ENCODE data around the gene B4GALNT2. TPM values are rescaled to one million over a fixed set of nuclear protein-coding genes. Genes with fewer than 3 reads are reported as not detected.

The B4GALNT2 gene
- total and polyA plus RNA-seq, 2 donors (not counting 1 experiment from before 2014, with no cell fraction given) = 0.12 TPM; not detected in 1

DNA sequence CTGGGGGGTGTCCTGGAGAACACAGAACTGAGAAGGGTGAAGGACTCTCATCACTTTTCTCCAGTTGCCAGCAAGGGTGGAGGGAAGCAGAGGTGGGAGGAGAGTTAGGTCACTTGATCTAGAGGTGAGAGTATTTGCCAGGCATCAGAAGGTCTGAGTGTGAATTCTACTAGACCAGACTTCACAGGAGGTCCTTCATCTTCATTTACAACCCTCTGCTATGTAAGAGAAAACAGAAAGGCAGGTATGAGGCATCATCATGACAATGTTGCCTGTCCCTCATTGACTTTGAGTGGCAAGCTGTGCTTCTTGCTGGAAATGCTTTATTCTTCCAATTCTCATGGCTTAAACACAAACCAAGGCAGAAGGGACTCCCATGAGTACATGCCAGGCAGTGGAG, 45.9 kb upstream of the B4GALNT2 start:
- DNase-seq = no peak
- no peak for ATAC-seq (ENCODE audit: low read depth)
- Mint-ChIP-seq H3K4me1 (no peaks in the 10 kb centered on the region), H3K27me3 (peaks cover 46% of the 10 kb centered on the region), H3K27ac (no peak overlapping the region), H3K9me3 (ENCODE audit: insufficient read depth) (no peaks in the 10 kb centered on the region), H3K4me3 (no peak overlapping the region)
- Histone ChIP-seq H3K9ac (ENCODE audit: low read length) (no peak overlapping the region), H3K4me2 (replicated peaks; ENCODE audit: low read depth, low read length, poor library complexity, severe bottlenecking) (no peak overlapping the region), H4K20me1 (ENCODE audit: control insufficient read depth, insufficient read depth, low read length, poor library complexity, severe bottlenecking) (no peaks in the 10 kb centered on the region), H3K79me2 (ENCODE audit: control insufficient read depth, insufficient read depth, low read length) (no peaks in the 10 kb centered on the region), H2AFZ (ENCODE audit: insufficient read depth, low read depth, low read length, poor library complexity, severe bottlenecking) (no peak overlapping the region), H3K36me3 (replicated peaks in 1 of 2; ENCODE audit: control extremely low read depth in 1 of 2, control insufficient read depth in 1 of 2, extremely low read depth in 1 of 2, insufficient read depth in 2 of 2, low read length in 1 of 2) (no peaks in the 10 kb centered on the region), H3K27ac (ENCODE audit: low read length in 2 of 2) (no peak overlapping the region), H3K4me3 (ENCODE audit: control extremely low read depth in 1 of 5, extremely low read depth in 1 of 5, insufficient read depth in 1 of 5, low read depth in 2 of 5, low read length in 4 of 5) (no peak overlapping the region), H3K4me1 (ENCODE audit: control insufficient read depth in 2 of 2, insufficient read depth in 2 of 2, low read length in 2 of 2) (no peaks in the 10 kb centered on the region), H3K9me3 (ENCODE audit: control extremely low read depth in 1 of 3, control insufficient read depth in 2 of 3, insufficient read depth in 1 of 3, low read length in 2 of 3) (no peaks in the 10 kb centered on the region), H3K27me3 (replicated peaks in 1 of 4; ENCODE audit: control extremely low read depth in 1 of 4, control insufficient read depth in 3 of 4, insufficient read depth in 4 of 4, low read length in 3 of 4) (peaks cover 0 to 14% (median 0%) of the 10 kb centered on the region in 4 experiments)
- CTCF ChIA-PET = no interaction called here
- TF ChIP-seq, protein P1, sequence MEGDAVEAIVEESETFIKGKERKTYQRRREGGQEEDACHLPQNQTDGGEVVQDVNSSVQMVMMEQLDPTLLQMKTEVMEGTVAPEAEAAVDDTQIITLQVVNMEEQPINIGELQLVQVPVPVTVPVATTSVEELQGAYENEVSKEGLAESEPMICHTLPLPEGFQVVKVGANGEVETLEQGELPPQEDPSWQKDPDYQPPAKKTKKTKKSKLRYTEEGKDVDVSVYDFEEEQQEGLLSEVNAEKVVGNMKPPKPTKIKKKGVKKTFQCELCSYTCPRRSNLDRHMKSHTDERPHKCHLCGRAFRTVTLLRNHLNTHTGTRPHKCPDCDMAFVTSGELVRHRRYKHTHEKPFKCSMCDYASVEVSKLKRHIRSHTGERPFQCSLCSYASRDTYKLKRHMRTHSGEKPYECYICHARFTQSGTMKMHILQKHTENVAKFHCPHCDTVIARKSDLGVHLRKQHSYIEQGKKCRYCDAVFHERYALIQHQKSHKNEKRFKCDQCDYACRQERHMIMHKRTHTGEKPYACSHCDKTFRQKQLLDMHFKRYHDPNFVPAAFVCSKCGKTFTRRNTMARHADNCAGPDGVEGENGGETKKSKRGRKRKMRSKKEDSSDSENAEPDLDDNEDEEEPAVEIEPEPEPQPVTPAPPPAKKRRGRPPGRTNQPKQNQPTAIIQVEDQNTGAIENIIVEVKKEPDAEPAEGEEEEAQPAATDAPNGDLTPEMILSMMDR (IDR thresholded peaks at IDR 0.05) = no peak
- no peak for TF ChIP-seq EZH2 (IDR thresholded peaks at IDR 0.05; ENCODE audit: borderline replicate concordance, insufficient read depth, low read depth, low read length, poor library complexity, severe bottlenecking)
- POLR2A ChIA-PET = no interaction called here
- intact Hi-C loops (cut with micrococcal nuclease) = no loop called here

DNA sequence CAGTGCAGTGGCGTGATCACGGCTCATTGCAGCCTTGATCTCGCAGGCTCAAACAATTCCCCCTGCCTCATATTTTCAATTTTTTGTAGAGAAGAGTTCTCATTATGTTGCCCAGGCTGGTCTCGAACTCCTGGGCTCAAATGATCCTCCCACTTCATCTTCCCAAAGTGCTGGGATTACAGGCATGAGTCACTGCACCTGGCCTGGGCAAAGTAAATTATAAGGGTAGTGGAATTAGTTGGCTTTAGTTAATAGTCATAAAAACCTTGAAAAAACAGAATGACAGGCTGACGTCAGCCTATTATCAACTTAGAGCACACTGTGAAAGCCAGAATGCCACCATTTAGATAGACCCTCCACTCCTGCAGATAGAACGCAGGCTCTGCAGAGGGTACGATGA, 43.5 kb upstream of the B4GALNT2 start:
- 96% methylated on average over 4 of the region's 7 CpGs for WGBS (ENCODE audit: insufficient coverage)
- Histone ChIP-seq H4K20me1 (ENCODE audit: control insufficient read depth, insufficient read depth, low read length, poor library complexity, severe bottlenecking) (no peaks in the 10 kb centered on the region), H3K36me3 (replicated peaks in 1 of 2; ENCODE audit: control extremely low read depth in 1 of 2, control insufficient read depth in 1 of 2, extremely low read depth in 1 of 2, insufficient read depth in 2 of 2, low read length in 1 of 2) (no peaks in the 10 kb centered on the region), H3K4me3 (ENCODE audit: control extremely low read depth in 1 of 5, extremely low read depth in 1 of 5, insufficient read depth in 1 of 5, low read depth in 2 of 5, low read length in 4 of 5) (no peak overlapping the region), H3K9ac (ENCODE audit: low read length) (no peak overlapping the region), H3K4me1 (ENCODE audit: control insufficient read depth in 2 of 2, insufficient read depth in 2 of 2, low read length in 2 of 2) (no peaks in the 10 kb centered on the region), H3K4me2 (replicated peaks; ENCODE audit: low read depth, low read length, poor library complexity, severe bottlenecking) (no peak overlapping the region), H2AFZ (ENCODE audit: insufficient read depth, low read depth, low read length, poor library complexity, severe bottlenecking) (no peak overlapping the region), H3K27ac (ENCODE audit: low read length in 2 of 2) (no peak overlapping the region), H3K27me3 (replicated peaks in 1 of 4; ENCODE audit: control extremely low read depth in 1 of 4, control insufficient read depth in 3 of 4, insufficient read depth in 4 of 4, low read length in 3 of 4) (peaks cover 0 to 11% (median 0%) of the 10 kb centered on the region in 4 experiments), H3K9me3 (ENCODE audit: control extremely low read depth in 1 of 3, control insufficient read depth in 2 of 3, insufficient read depth in 1 of 3, low read length in 2 of 3) (no peaks in the 10 kb centered on the region), H3K79me2 (ENCODE audit: control insufficient read depth, insufficient read depth, low read length) (no peaks in the 10 kb centered on the region)
- ChIA-PET POLR2A (no interaction called here), CTCF (no interaction called here)
- TF ChIP-seq EZH2 (IDR thresholded peaks at IDR 0.05; ENCODE audit: borderline replicate concordance, insufficient read depth, low read depth, low read length, poor library complexity, severe bottlenecking) = no peak
- intact Hi-C loops (cut with micrococcal nuclease) = no loop called here
- Mint-ChIP-seq H3K27me3 (peaks cover 39% of the 10 kb centered on the region), H3K9me3 (ENCODE audit: insufficient read depth) (no peaks in the 10 kb centered on the region), H3K4me1 (no peaks in the 10 kb centered on the region), H3K27ac (no peak overlapping the region), H3K4me3 (no peak overlapping the region)
- DNase-seq (no peak), ATAC-seq (ENCODE audit: low read depth) (no peak)
